ENCODE data around the gene TFB1M. TPM values are rescaled to one million over a fixed set of nuclear protein-coding genes. Genes with fewer than 3 reads are reported as not detected.
"Not testable (repeated sequence)": the region's sequence is repeated elsewhere in the genome, so short reads cannot be mapped to it uniquely, and the experiment has no call there.

Gene TFB1M
- 27.4 TPM for total RNA-seq
- 9.8 TPM for polyA plus RNA-seq

- Histone ChIP-seq H3K4me3 (ENCODE audit: low read depth, low read length) (peak within 1 kb of the TSS; percentile 73), H3K36me3 (ENCODE audit: insufficient read depth) (peaks cover 1% of the 10 kb centered on the region), H3K4me1 (ENCODE audit: insufficient read depth) (no peaks in the 10 kb centered on the region), H3K27ac (ENCODE audit: low read depth) (peak within 1 kb of the TSS; percentile 40)
- under 1% methylated on average over 52 of the region's 52 CpGs for WGBS
- peak; percentile 97 for DNase-seq (ENCODE audit: extremely low spot score)
These were observed at the start of gene TFB1M for GRCh38 chr6:155314092-155314772. TFB1M (minus strand) TSS chr6:155314484; CDS start chr6:155314428, 56 bp downstream.

GRCh38 chr6:155364021-155364420 is 49.7 kb upstream of the TFB1M start:
- H3K36me3 ChIP-seq (ENCODE audit: insufficient read depth); H3K4me3 ChIP-seq (ENCODE audit: low read depth, low read length); H3K27ac ChIP-seq (ENCODE audit: low read depth); H3K4me1 ChIP-seq (ENCODE audit: insufficient read depth); DNase-seq (ENCODE audit: extremely low spot score): not testable (repeated sequence)
- 82% methylated on average over 12 of the region's 12 CpGs for WGBS

- not testable (repeated sequence) for H3K4me3 ChIP-seq (ENCODE audit: low read depth, low read length)
These were observed 48.8 kb upstream of the TFB1M start for GRCh38 chr6:155362968-155363632.

GRCh38 chr6:155354167-155354566 is 39.9 kb upstream of the TFB1M start:
- Histone ChIP-seq H3K4me3 (ENCODE audit: low read depth, low read length) (no peak overlapping the region), H3K27ac (ENCODE audit: low read depth) (no peak overlapping the region), H3K4me1 (ENCODE audit: insufficient read depth) (no peaks in the 10 kb centered on the region), H3K36me3 (ENCODE audit: insufficient read depth) (no peaks in the 10 kb centered on the region)
- DNase-seq (ENCODE audit: extremely low spot score): no peak

More at GRCh38 chr6:155362968-155363632, 48.8 kb upstream of the TFB1M start:
- WGBS: 98% methylated on average over 35 of the region's 39 CpGs
- DNase-seq (ENCODE audit: extremely low spot score); H3K27ac ChIP-seq (ENCODE audit: low read depth); H3K36me3 ChIP-seq (ENCODE audit: insufficient read depth); H3K4me1 ChIP-seq (ENCODE audit: insufficient read depth): not testable (repeated sequence)

GRCh38 chr6:155352811-155353210 is 38.5 kb upstream of the TFB1M start:
- Histone ChIP-seq H3K4me3 (ENCODE audit: low read depth, low read length) (no peak overlapping the region), H3K27ac (ENCODE audit: low read depth) (no peak overlapping the region), H3K4me1 (ENCODE audit: insufficient read depth) (no peaks in the 10 kb centered on the region), H3K36me3 (ENCODE audit: insufficient read depth) (no peaks in the 10 kb centered on the region)
- DNase-seq (ENCODE audit: extremely low spot score): no peak

- 75% methylated on average over 4 of the region's 4 CpGs for WGBS
- Histone ChIP-seq H3K36me3 (ENCODE audit: insufficient read depth) (no peaks in the 10 kb centered on the region), H3K4me1 (ENCODE audit: insufficient read depth) (no peaks in the 10 kb centered on the region), H3K4me3 (ENCODE audit: low read depth, low read length) (no peak overlapping the region), H3K27ac (ENCODE audit: low read depth) (no peak overlapping the region)
- DNase-seq (ENCODE audit: extremely low spot score): no peak
These were observed 37.8 kb upstream of the TFB1M start for GRCh38 chr6:155352130-155352420.

GRCh38 chr6:155351273-155352129 is 37.2 kb upstream of the TFB1M start:
- Histone ChIP-seq H3K4me1 (ENCODE audit: insufficient read depth) (no peaks in the 10 kb centered on the region), H3K4me3 (ENCODE audit: low read depth, low read length) (no peak overlapping the region), H3K36me3 (ENCODE audit: insufficient read depth) (no peaks in the 10 kb centered on the region), H3K27ac (ENCODE audit: low read depth) (no peak overlapping the region)
- no peak for DNase-seq (ENCODE audit: extremely low spot score)
- 92% methylated on average over 5 of the region's 5 CpGs for WGBS

GRCh38 chr6:155349956-155350355 is 35.7 kb upstream of the TFB1M start:
- Histone ChIP-seq H3K27ac (ENCODE audit: low read depth) (no peak overlapping the region), H3K4me1 (ENCODE audit: insufficient read depth) (no peaks in the 10 kb centered on the region), H3K4me3 (ENCODE audit: low read depth, low read length) (no peak overlapping the region), H3K36me3 (ENCODE audit: insufficient read depth) (no peaks in the 10 kb centered on the region)
- DNase-seq (ENCODE audit: extremely low spot score): no peak
- 97% methylated on average over 6 of the region's 6 CpGs for WGBS

- H3K4me1 ChIP-seq (ENCODE audit: insufficient read depth): no peaks in the 10 kb centered on the region
- H3K27ac ChIP-seq (ENCODE audit: low read depth): no peak overlapping the region
- DNase-seq (ENCODE audit: extremely low spot score): no peak
- H3K36me3 ChIP-seq (ENCODE audit: insufficient read depth): no peaks in the 10 kb centered on the region
- 89% methylated on average over 2 of the region's 2 CpGs for WGBS
- no peak overlapping the region for H3K4me3 ChIP-seq (ENCODE audit: low read depth, low read length)
These were observed 34.8 kb upstream of the TFB1M start for GRCh38 chr6:155349129-155349528.

- 73% methylated on average over 1 of the region's 1 CpG for WGBS
- DNase-seq (ENCODE audit: extremely low spot score): no peak
- Histone ChIP-seq H3K36me3 (ENCODE audit: insufficient read depth) (no peaks in the 10 kb centered on the region), H3K4me3 (ENCODE audit: low read depth, low read length) (no peak overlapping the region), H3K4me1 (ENCODE audit: insufficient read depth) (no peaks in the 10 kb centered on the region), H3K27ac (ENCODE audit: low read depth) (no peak overlapping the region)
These were observed 33.5 kb upstream of the TFB1M start for GRCh38 chr6:155347800-155348199.

- Histone ChIP-seq H3K27ac (ENCODE audit: low read depth) (no peak overlapping the region), H3K4me3 (ENCODE audit: low read depth, low read length) (no peak overlapping the region), H3K36me3 (ENCODE audit: insufficient read depth) (no peaks in the 10 kb centered on the region), H3K4me1 (ENCODE audit: insufficient read depth) (no peaks in the 10 kb centered on the region)
- DNase-seq (ENCODE audit: extremely low spot score): no peak
These were observed 32.7 kb upstream of the TFB1M start for GRCh38 chr6:155346957-155347356.

GRCh38 chr6:155344341-155345006 is 30.2 kb upstream of the TFB1M start:
- 98% methylated on average over 2 of the region's 2 CpGs for WGBS
- Histone ChIP-seq H3K4me1 (ENCODE audit: insufficient read depth) (no peaks in the 10 kb centered on the region), H3K27ac (ENCODE audit: low read depth) (no peak overlapping the region), H3K4me3 (ENCODE audit: low read depth, low read length) (no peak overlapping the region), H3K36me3 (ENCODE audit: insufficient read depth) (no peaks in the 10 kb centered on the region)
- no peak for DNase-seq (ENCODE audit: extremely low spot score)

- no peak for DNase-seq (ENCODE audit: extremely low spot score)
- Histone ChIP-seq H3K36me3 (ENCODE audit: insufficient read depth) (no peaks in the 10 kb centered on the region), H3K4me3 (ENCODE audit: low read depth, low read length) (no peak overlapping the region), H3K27ac (ENCODE audit: low read depth) (no peak overlapping the region), H3K4me1 (ENCODE audit: insufficient read depth) (no peaks in the 10 kb centered on the region)
- WGBS: 84% methylated on average over 2 of the region's 2 CpGs
These were observed 27.0 kb upstream of the TFB1M start for GRCh38 chr6:155341130-155341828.
